Smooth muscle cell (in vitro differentiated cells): ENCODE results near the gene AP1B1. TPM values are rescaled to one million over a fixed set of nuclear protein-coding genes. Genes with fewer than 3 reads are reported as not detected.

Source experiments
- DNase-seq: peaks from one replicate; lab custom pipeline; 2025; ENCODE audit not compliant: unreplicated experiment; lab: John Stamatoyannopoulos, UW
- H2AFZ ChIP-seq: fragments of 200-600 bp; sonication (generic); 2 replicates; pipeline ENCODE4 v1.6.0; 2016; ENCODE audit warnings: antibody characterized with exemption, low read depth, mild to moderate bottlenecking
- H3F3A ChIP-seq: fragments of 200-600 bp; sonication (generic); 2 replicates; pipeline ENCODE4 v1.6.0; 2017; ENCODE audit warnings: antibody characterized with exemption, low read depth
- H3K27ac ChIP-seq: fragments of 200-600 bp; sonication (generic); 2 replicates; pipeline ENCODE4 v1.5.1; 2016; ENCODE audit warnings: low read depth, mild to moderate bottlenecking
- H3K27me3 ChIP-seq: fragments of 200-600 bp; sonication (generic); 2 replicates; pipeline ENCODE4 v1.6.1; 2016; ENCODE audit warnings: low read depth, mild to moderate bottlenecking
- H3K36me3 ChIP-seq: fragments of 200-600 bp; sonication (generic); 2 replicates; pipeline ENCODE4 v1.5.1; 2016; ENCODE audit warnings: low read depth
- H3K4me1 ChIP-seq: fragments of 200-600 bp; sonication (generic); 2 replicates; pipeline ENCODE4 v1.5.1; 2016; ENCODE audit warnings: low read depth
- H3K4me2 ChIP-seq: fragments of 200-600 bp; sonication (generic); 2 replicates; pipeline ENCODE4 v1.6.0; 2016; ENCODE audit warnings: mild to moderate bottlenecking
- H3K4me3 ChIP-seq: fragments of 200-600 bp; sonication (generic); 2 replicates; pipeline ENCODE4 v1.5.1; 2016; ENCODE audit warnings: mild to moderate bottlenecking
- H3K79me2 ChIP-seq: fragments of 200-600 bp; sonication (generic); 2 replicates; pipeline ENCODE4 v1.6.0; 2016; ENCODE audit warnings: low read depth, mild to moderate bottlenecking
- H3K9ac ChIP-seq: fragments of 200-600 bp; sonication (generic); 2 replicates; pipeline ENCODE4 v1.6.0; 2016; ENCODE audit warnings: low read depth
- H3K9me3 ChIP-seq: fragments of 200-600 bp; sonication (generic); replicated peaks from 2 replicates; pipeline ENCODE4 v1.5.1; 2016; ENCODE audit warnings: low read depth
- H4K20me1 ChIP-seq: fragments of 200-600 bp; sonication (generic); 2 replicates; pipeline ENCODE4 v1.6.0; 2016; ENCODE audit warnings: low read depth
- WGBS: methylation state at CpG from one replicate; pipeline ENCODE4 v1.1.7; 2016; ENCODE audit warnings: low lambda C conversion rate; 5-methylcytosine and 5-hydroxymethylcytosine counted together
- polyA plus RNA-seq: library from polyadenylated mRNA; unstranded; fragments of >200 nt; fragmentation: Nextera tagmentation; extraction: Ambion mirVana; gene quantifications from 2 replicates; pipeline ENCODE4 v1.2.1, GENCODE V29; 2016
- total RNA-seq: library from RNA; depleted of rRNA; stranded (reverse); fragments of >200 nt; gene quantifications from 2 replicates; pipeline ENCODE4 v1.2.3, GENCODE V29; 2014
- TF ChIP-seq, protein P1 (sequence below): fragments of 200-600 bp; sonication (generic); IDR thresholded peaks from 2 replicates; pipeline ENCODE4 v1.5.1; 2017; ENCODE audit warnings: borderline replicate concordance, mild to moderate bottlenecking, antibody characterized with exemption; ENCODE audit not compliant: insufficient read depth, poor library complexity, severe bottlenecking

Gene AP1B1
- total and polyA plus RNA-seq, 2 experiments from 2014 or later: 30.3 to 38.5 TPM

DNA sequence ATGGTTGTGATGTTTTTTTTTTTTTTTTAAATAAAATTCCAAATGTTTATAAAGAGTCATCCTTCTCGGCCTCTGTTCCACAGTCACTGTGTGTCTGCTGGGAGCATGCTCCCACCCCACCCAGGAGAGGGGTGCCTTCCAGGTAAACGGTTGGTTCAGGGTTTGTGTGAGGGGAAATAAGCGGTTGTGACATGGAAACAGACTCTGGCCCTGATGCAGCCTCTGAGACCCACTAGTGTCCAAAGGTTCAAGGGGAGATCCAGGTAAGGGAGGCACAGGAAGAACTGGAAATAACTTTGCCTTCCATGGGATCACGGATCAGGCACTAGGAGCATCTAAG, 87.9 kb downstream of the AP1B1 start:
- Histone ChIP-seq H3K79me2 (no peaks in the 10 kb centered on the region), H3K9me3 (no peaks in the 10 kb centered on the region), H3K4me1 (no peaks in the 10 kb centered on the region), H3K4me3 (no peak overlapping the region), H3K27me3 (no peaks in the 10 kb centered on the region), H3K9ac (no peak overlapping the region), H3K36me3 (peaks cover 18% of the 10 kb centered on the region), H3K4me2 (no peak overlapping the region), H3K27ac (no peak overlapping the region), H3F3A (peaks cover 53% of the 10 kb centered on the region), H4K20me1 (peaks cover 61% of the 10 kb centered on the region), H2AFZ (no peak overlapping the region)
- DNase-seq: no peak
- TF ChIP-seq, protein P1, sequence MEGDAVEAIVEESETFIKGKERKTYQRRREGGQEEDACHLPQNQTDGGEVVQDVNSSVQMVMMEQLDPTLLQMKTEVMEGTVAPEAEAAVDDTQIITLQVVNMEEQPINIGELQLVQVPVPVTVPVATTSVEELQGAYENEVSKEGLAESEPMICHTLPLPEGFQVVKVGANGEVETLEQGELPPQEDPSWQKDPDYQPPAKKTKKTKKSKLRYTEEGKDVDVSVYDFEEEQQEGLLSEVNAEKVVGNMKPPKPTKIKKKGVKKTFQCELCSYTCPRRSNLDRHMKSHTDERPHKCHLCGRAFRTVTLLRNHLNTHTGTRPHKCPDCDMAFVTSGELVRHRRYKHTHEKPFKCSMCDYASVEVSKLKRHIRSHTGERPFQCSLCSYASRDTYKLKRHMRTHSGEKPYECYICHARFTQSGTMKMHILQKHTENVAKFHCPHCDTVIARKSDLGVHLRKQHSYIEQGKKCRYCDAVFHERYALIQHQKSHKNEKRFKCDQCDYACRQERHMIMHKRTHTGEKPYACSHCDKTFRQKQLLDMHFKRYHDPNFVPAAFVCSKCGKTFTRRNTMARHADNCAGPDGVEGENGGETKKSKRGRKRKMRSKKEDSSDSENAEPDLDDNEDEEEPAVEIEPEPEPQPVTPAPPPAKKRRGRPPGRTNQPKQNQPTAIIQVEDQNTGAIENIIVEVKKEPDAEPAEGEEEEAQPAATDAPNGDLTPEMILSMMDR: no peak
- 91% methylated on average over 4 of the region's 4 CpGs for WGBS

DNA sequence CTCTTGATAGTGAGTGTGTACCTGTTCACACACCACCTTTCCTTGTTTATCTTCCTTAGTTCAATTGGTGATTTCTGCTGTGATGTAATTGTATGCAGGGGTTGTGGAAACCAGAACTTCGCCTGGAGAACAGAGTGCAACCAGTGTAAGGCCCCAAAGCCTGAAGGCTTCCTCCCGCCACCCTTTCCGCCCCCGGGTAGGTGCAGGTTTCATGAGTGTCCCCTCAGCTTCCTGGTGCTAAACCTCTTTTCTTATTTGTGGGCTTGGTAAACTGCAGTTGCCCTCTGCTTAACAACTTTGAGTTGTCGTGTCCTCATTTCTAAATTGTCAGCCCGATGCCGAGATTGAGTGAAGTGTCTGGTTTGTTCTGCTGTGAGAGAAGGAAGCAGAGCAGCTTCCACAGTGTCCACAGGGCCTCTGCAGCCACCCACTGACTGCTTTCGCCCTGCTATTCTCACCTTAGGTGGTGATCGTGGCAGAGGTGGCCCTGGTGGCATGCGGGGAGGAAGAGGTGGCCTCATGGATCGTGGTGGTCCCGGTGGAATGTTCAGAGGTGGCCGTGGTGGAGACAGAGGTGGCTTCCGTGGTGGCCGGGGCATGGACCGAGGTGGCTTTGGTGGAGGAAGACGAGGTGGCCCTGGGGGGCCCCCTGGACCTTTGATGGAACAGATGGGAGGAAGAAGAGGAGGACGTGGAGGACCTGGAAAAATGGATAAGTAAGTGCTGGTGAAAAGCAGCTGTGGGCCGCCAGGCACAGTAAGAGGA, 89.1 kb downstream of the AP1B1 start:
- peaks cover 57% of the 10 kb centered on the region for H3F3A ChIP-seq
- WGBS: 97% methylated on average over 19 of the region's 19 CpGs

DNA sequence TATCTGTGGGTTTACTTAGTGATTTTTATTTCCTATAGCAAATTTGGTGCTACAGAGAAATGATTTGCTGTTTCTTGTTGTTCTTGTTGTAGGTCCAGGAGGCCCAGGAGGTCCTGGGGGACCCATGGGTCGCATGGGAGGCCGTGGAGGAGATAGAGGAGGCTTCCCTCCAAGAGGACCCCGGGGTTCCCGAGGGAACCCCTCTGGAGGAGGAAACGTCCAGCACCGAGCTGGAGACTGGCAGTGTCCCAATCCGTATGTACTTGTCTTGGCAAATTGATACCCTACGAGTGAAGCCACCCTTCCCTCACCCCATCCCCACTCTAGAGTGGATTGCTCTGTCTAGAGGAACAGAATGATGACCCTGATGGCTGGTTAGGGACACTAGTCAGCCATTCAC, 89.7 kb downstream of the AP1B1 start:
- TF ChIP-seq, protein P1: no peak
- DNase-seq: no peak
- no peak overlapping the region for H3K4me3 ChIP-seq

More for the DNA sequence above, 89.1 kb downstream of the AP1B1 start:
- no peak overlapping the region for H3K9ac ChIP-seq
- H3K4me1 ChIP-seq: no peaks in the 10 kb centered on the region
- H3K27me3 ChIP-seq: no peaks in the 10 kb centered on the region
- H4K20me1 ChIP-seq: peaks cover 72% of the 10 kb centered on the region
- no peaks in the 10 kb centered on the region for H3K79me2 ChIP-seq
- DNase-seq: no peak
- peaks cover 25% of the 10 kb centered on the region for H3K36me3 ChIP-seq
- TF ChIP-seq, protein P1: no peak
- H3K27ac ChIP-seq: no peak overlapping the region
- H3K4me2 ChIP-seq: no peak overlapping the region
- H3K9me3 ChIP-seq: no peaks in the 10 kb centered on the region
- H3K4me3 ChIP-seq: no peak overlapping the region
- H2AFZ ChIP-seq: no peak overlapping the region

DNA sequence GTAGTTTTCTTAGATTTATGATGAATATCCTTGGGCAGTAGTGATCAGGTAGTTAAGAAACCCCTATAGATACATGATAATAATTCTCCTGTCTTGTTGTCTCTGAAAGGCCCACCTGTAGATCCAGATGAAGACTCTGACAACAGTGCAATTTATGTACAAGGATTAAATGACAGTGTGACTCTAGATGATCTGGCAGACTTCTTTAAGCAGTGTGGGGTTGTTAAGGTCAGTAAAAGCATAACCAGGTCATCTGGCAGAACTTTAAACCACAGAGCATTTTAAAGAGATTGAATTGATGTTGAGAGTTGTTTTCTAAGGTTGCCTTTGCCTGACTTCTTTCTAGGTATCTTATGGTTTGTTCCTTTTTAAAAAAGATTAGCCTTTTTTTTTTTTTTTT, 96.0 kb downstream of the AP1B1 start:
- Histone ChIP-seq H3K27ac (no peak overlapping the region), H3K4me2 (no peak overlapping the region), H4K20me1 (peaks cover 100% of the 10 kb centered on the region), H3K27me3 (no peaks in the 10 kb centered on the region), H3F3A (peaks cover 54% of the 10 kb centered on the region), H3K36me3 (peaks cover 57% of the 10 kb centered on the region), H3K9me3 (no peaks in the 10 kb centered on the region), H3K4me1 (no peaks in the 10 kb centered on the region), H3K79me2 (peaks cover 55% of the 10 kb centered on the region), H3K4me3 (no peak overlapping the region), H3K9ac (no peak overlapping the region), H2AFZ (no peak overlapping the region)
- no peak for DNase-seq
- TF ChIP-seq, protein P1: no peak

More for the DNA sequence above, 89.7 kb downstream of the AP1B1 start:
- Histone ChIP-seq H3K4me2 (no peak overlapping the region), H3K27me3 (no peaks in the 10 kb centered on the region), H3K9me3 (no peaks in the 10 kb centered on the region), H2AFZ (no peak overlapping the region), H3F3A (peaks cover 62% of the 10 kb centered on the region), H3K9ac (no peak overlapping the region), H3K36me3 (peaks cover 30% of the 10 kb centered on the region), H3K4me1 (no peaks in the 10 kb centered on the region), H3K79me2 (peaks cover 5% of the 10 kb centered on the region), H4K20me1 (peaks cover 79% of the 10 kb centered on the region), H3K27ac (no peak overlapping the region)
- 96% methylated on average over 8 of the region's 8 CpGs for WGBS
